HCT116 (cell line): ENCODE results near the gene OGDHL. TPM values are rescaled to one million over a fixed set of nuclear protein-coding genes. Genes with fewer than 3 reads are reported as not detected.

ENCODE experiments used
- ATAC-seq: fragments of 200-7000 bp; cut with Tn5 transposase; 2 replicates; pipeline ENCODE4 v1.9.1; 2020; ENCODE audit warnings: mild to moderate bottlenecking, moderate library complexity
- BruUV-seq: library from RNA; stranded (reverse); fragments of 400-500 nt; replicated peaks from 2 replicates; lab custom pipeline; 2021; lab: Mats Ljungman, UMichigan
- CTCF ChIA-PET: fragments of 300-600 bp; sonication (Branson Sonifier 250); formaldehyde crosslinking; loops from one replicate; lab custom pipeline; 2021; ENCODE audit warnings: antibody characterized with exemption; lab: Charles Lee
- POLR2A ChIA-PET: fragments of 300-600, 350-600 bp; sonication (Branson Sonifier 250); formaldehyde crosslinking; loops from one replicate; lab custom pipeline; 2021; ENCODE audit warnings: antibody characterized with exemption; lab: Charles Lee
- RAD21 ChIA-PET, 2 experiments: fragments of 300-600 bp; sonication (Branson Sonifier 250); formaldehyde crosslinking; loops; one replicate each; lab custom pipeline; 2023; ENCODE audit warnings: low total read pairs in 2 of 2; ENCODE audit not compliant: uncharacterized antibody in 2 of 2, unreplicated experiment in 2 of 2, low non-redundant PET in 1 of 2; lab: Charles Lee
- DNase-seq: peaks from one replicate; pipeline ENCODE4 v3.0.0-alpha.2; 2010; ENCODE audit warnings: low read depth, low spot score
- H2AFZ ChIP-seq: fragments of 200-600 bp; shearing (Covaris generic), sonication (generic); 2 replicates; pipeline ENCODE4 v1.6.1; 2017; ENCODE audit warnings: low read depth, mixed run types, mixed read lengths, antibody characterized with exemption, low read length; ENCODE audit not compliant: poor library complexity, severe bottlenecking
- H3K27ac ChIP-seq: 2 replicates; pipeline ENCODE4 v1.5.1; 2012; ENCODE audit warnings: low read depth, low read length
- H3K27me3 ChIP-seq: fragments of 200-600 bp; sonication (generic); 2 replicates; pipeline ENCODE4 v1.6.1; 2016; ENCODE audit warnings: mixed run types, low read length, mixed read lengths; ENCODE audit not compliant: insufficient read depth
- H3K36me3 ChIP-seq, 2 experiments: fragments of 200-500 bp in 1 of 2; fragments of 200-600 bp in 1 of 2; sonication (Bioruptor generic) in 1 of 2; sonication (generic) in 1 of 2; 2 replicates each; pipeline versions ENCODE4 v1.5.1 to v1.6.1; 2014 to 2016; ENCODE audit warnings: low read length in 2 of 2, inconsistent platforms in 1 of 2, mixed read lengths in 1 of 2, mixed run types in 1 of 2; ENCODE audit not compliant: insufficient read depth in 2 of 2, control insufficient read depth in 1 of 2
- H3K4me1 ChIP-seq, 2 experiments: fragments of 200-600 bp in 1 of 2; sonication (generic) in 1 of 2; 2 replicates each; pipeline versions ENCODE4 v1.5.1 to v1.6.1; 2012 to 2017; ENCODE audit warnings: low read length in 2 of 2, inconsistent platforms in 1 of 2, mild to moderate bottlenecking in 1 of 2, mixed read lengths in 1 of 2, mixed run types in 1 of 2, moderate library complexity in 1 of 2; ENCODE audit not compliant: insufficient read depth in 2 of 2, control insufficient read depth in 1 of 2
- H3K4me2 ChIP-seq: fragments of 200-600 bp; sonication (generic); 2 replicates; pipeline ENCODE4 v1.6.1; 2017; ENCODE audit warnings: mixed run types, low read length, mixed read lengths
- H3K4me3 ChIP-seq, 2 experiments: fragments of 200-600 bp in 1 of 2; sonication (generic) in 1 of 2; replicated peaks in 1 of 2; 2 replicates each; pipeline ENCODE4 v1.5.1; 2011 to 2016; ENCODE audit warnings: low read length in 2 of 2, control low read depth in 1 of 2, low read depth in 1 of 2, mild to moderate bottlenecking in 1 of 2, mixed read lengths in 1 of 2, mixed run types in 1 of 2
- H3K79me2 ChIP-seq: fragments of 200-600 bp; sonication (generic); 2 replicates; pipeline ENCODE4 v1.6.1; 2017; ENCODE audit warnings: mild to moderate bottlenecking, mixed run types, low read length, moderate library complexity, mixed read lengths; ENCODE audit not compliant: insufficient read depth
- H3K9ac ChIP-seq: fragments of 200-600 bp; sonication (generic); 2 replicates; pipeline ENCODE4 v1.6.1; 2016; ENCODE audit warnings: low read length, mixed read lengths
- H3K9me2 ChIP-seq: fragments of 200-600 bp; sonication (generic), shearing (Covaris generic); 2 replicates; pipeline ENCODE4 v1.6.1; 2017; ENCODE audit warnings: mixed run types, mild to moderate bottlenecking, moderate library complexity; ENCODE audit not compliant: insufficient read depth
- H3K9me3 ChIP-seq, 2 experiments: fragments of 200-500 bp in 1 of 2; fragments of 200-600 bp in 1 of 2; sonication (Bioruptor generic) in 1 of 2; sonication (generic) in 1 of 2; 2 replicates each; pipeline ENCODE4 v1.6.1; 2014 to 2017; ENCODE audit warnings: low read length in 2 of 2, mixed read lengths in 2 of 2, inconsistent platforms in 1 of 2, low read depth in 1 of 2, mild to moderate bottlenecking in 1 of 2, mixed run types in 1 of 2, moderate library complexity in 1 of 2; ENCODE audit not compliant: control insufficient read depth in 1 of 2, insufficient read depth in 1 of 2
- H4K20me1 ChIP-seq: fragments of 200-600 bp; sonication (generic), shearing (Covaris generic); 2 replicates; pipeline ENCODE4 v1.6.1; 2017; ENCODE audit warnings: mixed run types, mild to moderate bottlenecking, moderate library complexity; ENCODE audit not compliant: insufficient read depth
- EZH2phosphoT487 ChIP-seq: fragments of 200-600 bp; IDR thresholded peaks from 2 replicates; pipeline ENCODE4 v1.6.1; 2018; ENCODE audit warnings: antibody characterized with exemption, borderline replicate concordance
- RAD21 ChIP-seq: IDR thresholded peaks from 2 replicates; pipeline ENCODE4 v1.6.1; 2012; ENCODE audit warnings: low read depth, mild to moderate bottlenecking
- REST ChIP-seq: IDR thresholded peaks from 2 replicates; pipeline ENCODE4 v1.6.1; 2012; ENCODE audit warnings: low read depth
- SRF ChIP-seq: IDR thresholded peaks from 2 replicates; pipeline ENCODE4 v1.6.1; 2012; ENCODE audit warnings: low read depth
- ZBTB33 ChIP-seq: IDR thresholded peaks from 2 replicates; pipeline ENCODE4 v1.6.1; 2011; ENCODE audit warnings: mild to moderate bottlenecking, low read length, moderate library complexity; ENCODE audit not compliant: insufficient replicate concordance; ENCODE audit errors: extremely low read depth
- intact Hi-C: fragments of 100-400 bp; cut with micrococcal nuclease; formaldehyde crosslinking; loops from 2 replicates; pipeline ENCODE4 v1.10.0; 2022
- total RNA-seq: library from RNA; stranded (reverse); gene quantifications from one replicate; pipeline ENCODE4 v1.2.1, GENCODE V29; 2021; ENCODE audit not compliant: unreplicated experiment
- TF ChIP-seq, protein P1 (sequence below): IDR thresholded peaks from 2 replicates; pipeline ENCODE4 v1.6.1; 2012

OGDHL gene
- total RNA-seq, 1 experiment from 2014 or later = 16.3 TPM

GRCh38 chr10:49784681-49785080 is 22.6 kb upstream of the OGDHL start (continued):
- TF ChIP-seq EZH2phosphoT487 = no peak
- TF ChIP-seq, protein P1, sequence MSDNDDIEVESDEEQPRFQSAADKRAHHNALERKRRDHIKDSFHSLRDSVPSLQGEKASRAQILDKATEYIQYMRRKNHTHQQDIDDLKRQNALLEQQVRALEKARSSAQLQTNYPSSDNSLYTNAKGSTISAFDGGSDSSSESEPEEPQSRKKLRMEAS = no peak
- TF ChIP-seq, all 23 proteins: peak for 0

- Histone ChIP-seq H3K4me2 (no peak overlapping the region), H3K9me2 (no peaks in the 10 kb centered on the region), H3K27ac (no peak overlapping the region), H3K79me2 (no peaks in the 10 kb centered on the region), H3K9ac (no peak overlapping the region), H3K4me3 (no peak overlapping the region), H3K36me3 (no peaks in the 10 kb centered on the region), H4K20me1 (no peaks in the 10 kb centered on the region), H2AFZ (no peak overlapping the region), H3K27me3 (no peaks in the 10 kb centered on the region; the same call in 1 of the 2 replicates), H3K9me3 (no peaks in the 10 kb centered on the region), H3K4me1 (no peaks in the 10 kb centered on the region)
- BruUV-seq = no TSS peak
- ATAC-seq = no peak
- intact Hi-C loops = no loop called here
- TF ChIP-seq RAD21 (peak; percentile 14; the same call in 1 of the 2 replicates), ZBTB33 (no peak), SRF (no peak), REST (no peak)
- no peak for DNase-seq
- RAD21 ChIA-PET = no interaction called here
- POLR2A ChIA-PET = no interaction called here
- CTCF ChIA-PET = no interaction called here
These were observed 21.5 kb upstream of the OGDHL start for GRCh38 chr10:49783645-49784044.
